Right atrium auricular region (tissue), 2 donors: ENCODE measurements around the gene MICOS13. TPM values are rescaled to one million over a fixed set of nuclear protein-coding genes. Genes with fewer than 3 reads are reported as not detected.
A peak's percentile ranks its signal among the peaks of the same experiment; 100 is the strongest.

Experiments used
- DNase-seq: peaks from one replicate; pipeline ENCODE4 v3.0.0-alpha.2; 2019; ENCODE audit warnings: low spot score
- H3K27ac ChIP-seq, 2 donors: fragments of 200-600 bp; sonication (generic); 1 replicate in 1 of 2; 2 replicates in 1 of 2; pipeline ENCODE4 v1.5.1; 2016 to 2019
- H3K27me3 ChIP-seq, 2 donors: fragments of 200-600 bp; sonication (generic); one replicate each; pipeline versions ENCODE4 v1.5.1 to v1.6.0; 2017 to 2019
- H3K36me3 ChIP-seq: fragments of 200-600 bp; sonication (generic); one replicate; pipeline ENCODE4 v1.5.1; 2016
- H3K4me1 ChIP-seq, 2 donors: fragments of 200-600 bp; sonication (generic); one replicate each; pipeline versions ENCODE4 v1.5.1 to v1.6.0; 2017 to 2019
- H3K4me3 ChIP-seq, 2 donors: fragments of 200-600 bp; sonication (generic); 1 replicate in 1 of 2; 2 replicates in 1 of 2; pipeline ENCODE4 v1.5.1; 2017 to 2019; ENCODE audit warnings: mild to moderate bottlenecking in 1 of 2, moderate library complexity in 1 of 2
- H3K9me3 ChIP-seq, 2 donors: fragments of 200-600 bp; sonication (generic); one replicate each; pipeline ENCODE4 v1.5.1; 2019
- total RNA-seq, 2 donors: library from RNA; depleted of rRNA; stranded (reverse); fragments of >200 nt; gene quantifications; one replicate each; pipeline ENCODE4 v1.1.0, GENCODE V29; 2016
- TF ChIP-seq, protein P1 (sequence below), 2 donors: fragments of 200-600 bp; sonication (generic); IDR thresholded peaks; one replicate each; pipeline ENCODE4 v1.5.1; 2019; ENCODE audit warnings: antibody characterized with exemption in 2 of 2

Gene MICOS13
- total RNA-seq, 2 donors from 2014 or later: 87.7 to 98.8 TPM

DNA sequence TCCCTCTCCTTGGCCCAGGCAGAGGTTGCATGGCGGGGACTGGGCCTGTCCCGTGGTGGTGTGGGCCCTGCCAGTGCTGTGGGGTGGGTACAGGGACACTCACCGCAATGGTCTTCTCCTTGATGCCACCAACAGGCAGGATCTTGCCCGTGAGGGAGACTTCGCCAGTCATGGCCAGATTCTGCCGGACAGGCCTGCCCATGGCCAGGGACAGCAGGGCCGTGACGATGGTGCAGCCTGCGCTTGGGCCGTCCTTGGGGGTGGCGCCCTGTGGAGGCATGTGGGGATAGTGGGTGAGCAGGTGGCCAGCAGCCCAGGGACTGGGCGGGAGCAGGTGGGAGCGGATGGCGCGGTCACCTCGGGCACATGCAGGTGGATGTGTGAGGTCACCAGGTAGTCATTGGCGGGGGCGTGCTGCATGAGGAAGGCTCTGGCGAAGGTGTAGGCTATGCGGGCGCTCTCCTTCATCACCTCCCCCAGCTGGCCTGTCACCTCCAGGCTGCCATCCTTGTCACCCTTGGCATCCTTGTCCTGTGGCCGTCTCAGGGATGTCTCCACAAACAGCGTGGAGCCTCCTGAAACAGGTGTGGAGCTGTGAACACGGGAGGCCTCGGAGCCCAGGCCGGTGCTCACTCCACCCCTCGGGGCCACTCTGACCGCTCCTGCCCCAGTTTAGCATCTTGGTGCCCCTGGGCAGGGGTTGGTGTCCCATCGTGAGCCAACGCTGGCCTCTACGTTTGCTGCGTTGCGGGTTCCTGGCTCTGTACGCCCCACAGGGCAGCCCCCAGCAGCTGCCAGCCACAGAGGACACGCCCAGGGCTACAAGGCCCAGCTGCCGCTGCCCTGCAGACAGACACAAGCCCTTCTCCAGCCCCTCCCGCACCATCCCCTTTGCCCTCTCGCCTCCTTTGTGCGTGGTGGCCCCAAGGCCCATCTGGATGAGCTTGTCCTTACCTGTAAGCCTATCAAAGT is 13.2 kb upstream of the MICOS13 start:
- Histone ChIP-seq H3K27me3 (no peaks in the 10 kb centered on the region), H3K4me1 (peaks cover 0 to 24% of the 10 kb centered on the region in 2 donors), H3K36me3 (peaks cover 67% of the 10 kb centered on the region), H3K4me3 (no peak overlapping the region), H3K27ac (no peak overlapping the region), H3K9me3 (no peaks in the 10 kb centered on the region)
- TF ChIP-seq, protein P1, sequence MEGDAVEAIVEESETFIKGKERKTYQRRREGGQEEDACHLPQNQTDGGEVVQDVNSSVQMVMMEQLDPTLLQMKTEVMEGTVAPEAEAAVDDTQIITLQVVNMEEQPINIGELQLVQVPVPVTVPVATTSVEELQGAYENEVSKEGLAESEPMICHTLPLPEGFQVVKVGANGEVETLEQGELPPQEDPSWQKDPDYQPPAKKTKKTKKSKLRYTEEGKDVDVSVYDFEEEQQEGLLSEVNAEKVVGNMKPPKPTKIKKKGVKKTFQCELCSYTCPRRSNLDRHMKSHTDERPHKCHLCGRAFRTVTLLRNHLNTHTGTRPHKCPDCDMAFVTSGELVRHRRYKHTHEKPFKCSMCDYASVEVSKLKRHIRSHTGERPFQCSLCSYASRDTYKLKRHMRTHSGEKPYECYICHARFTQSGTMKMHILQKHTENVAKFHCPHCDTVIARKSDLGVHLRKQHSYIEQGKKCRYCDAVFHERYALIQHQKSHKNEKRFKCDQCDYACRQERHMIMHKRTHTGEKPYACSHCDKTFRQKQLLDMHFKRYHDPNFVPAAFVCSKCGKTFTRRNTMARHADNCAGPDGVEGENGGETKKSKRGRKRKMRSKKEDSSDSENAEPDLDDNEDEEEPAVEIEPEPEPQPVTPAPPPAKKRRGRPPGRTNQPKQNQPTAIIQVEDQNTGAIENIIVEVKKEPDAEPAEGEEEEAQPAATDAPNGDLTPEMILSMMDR (IDR thresholded peaks at IDR 0.05): no peak
- no peak for DNase-seq

GRCh38 chr19:5692723-5693194 is 12.4 kb upstream of the MICOS13 start:
- no peaks in the 10 kb centered on the region for H3K27me3 ChIP-seq
- H3K9me3 ChIP-seq: no peaks in the 10 kb centered on the region
- DNase-seq: no peak
- H3K4me3 ChIP-seq: no peak overlapping the region
- no peak overlapping the region for H3K27ac ChIP-seq
- peaks cover 0 to 24% of the 10 kb centered on the region in 2 donors for H3K4me1 ChIP-seq
- H3K36me3 ChIP-seq: peaks cover 60% of the 10 kb centered on the region
- TF ChIP-seq, protein P1 (IDR thresholded peaks at IDR 0.05): no peak

DNA sequence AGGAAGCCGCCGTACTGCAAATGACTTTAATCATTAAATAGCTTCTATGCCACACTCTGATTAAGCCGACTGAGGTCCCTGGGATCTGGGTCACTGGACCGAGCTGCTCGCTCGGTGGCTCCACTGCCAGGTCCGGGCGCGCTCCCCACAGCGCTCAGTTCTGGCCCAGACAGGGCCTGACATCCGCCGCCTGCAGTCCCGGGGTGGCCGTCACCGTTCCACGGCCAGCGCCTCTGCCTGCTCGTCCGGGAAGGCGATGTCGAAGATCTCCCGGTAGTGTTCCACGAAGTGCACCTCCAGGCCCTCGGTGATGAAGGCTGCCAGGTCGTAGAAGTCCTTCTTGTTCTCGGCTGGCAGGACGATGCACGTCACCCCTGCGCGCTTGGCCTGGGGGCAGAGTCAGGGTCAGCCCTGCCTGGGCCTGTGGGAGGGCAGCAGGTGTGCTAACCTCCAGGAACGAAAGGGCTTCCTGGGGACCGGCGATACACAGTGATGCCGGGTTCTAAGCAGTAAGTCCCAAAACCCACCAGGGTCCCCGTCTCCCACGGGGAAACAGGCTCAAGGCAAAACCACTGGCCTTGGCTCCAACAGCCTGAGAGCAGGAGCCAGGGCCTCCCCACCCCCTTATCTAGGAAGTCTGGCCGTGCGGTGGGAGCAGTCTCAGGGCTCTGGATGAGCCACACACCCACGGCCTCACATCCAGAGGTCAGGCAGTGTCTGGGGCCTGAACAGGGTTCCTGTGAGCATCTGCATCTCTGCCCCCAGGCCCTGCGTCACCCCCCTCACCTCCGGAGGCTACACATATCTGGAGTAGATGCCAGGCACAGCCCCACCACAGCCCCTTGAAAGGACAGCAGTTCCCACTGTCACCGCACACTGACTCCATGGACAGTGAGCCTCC is 11.8 kb upstream of the MICOS13 start:
- H3K27me3 ChIP-seq: no peaks in the 10 kb centered on the region
- H3K4me3 ChIP-seq: peak overlapping the region; percentile 67 to 78

GRCh38 chr19:5690955-5691821 is 10.9 kb upstream of the MICOS13 start:
- Histone ChIP-seq H3K4me3 (peak overlapping the region; percentile 67 to 78), H3K27ac (peak overlapping the region; percentile 79 to 95), H3K36me3 (peaks cover 47% of the 10 kb centered on the region), H3K27me3 (no peaks in the 10 kb centered on the region), H3K9me3 (no peaks in the 10 kb centered on the region), H3K4me1 (peaks cover 0 to 33% of the 10 kb centered on the region in 2 donors)
- DNase-seq: peak; percentile 79
- TF ChIP-seq, protein P1 (IDR thresholded peaks at IDR 0.05): no peak

More for the DNA sequence above, 11.8 kb upstream of the MICOS13 start:
- TF ChIP-seq, protein P1 (IDR thresholded peaks at IDR 0.05): no peak
- Histone ChIP-seq H3K27ac (peak overlapping the region; percentile 79 to 95), H3K9me3 (no peaks in the 10 kb centered on the region), H3K4me1 (peaks cover 0 to 29% of the 10 kb centered on the region in 2 donors), H3K36me3 (peaks cover 56% of the 10 kb centered on the region)
- no peak for DNase-seq
